Measurements from ENCODE around the gene KATNB1.
A peak's percentile ranks its signal among the peaks of the same experiment; 100 is the strongest.

KATNB1 gene

DNA sequence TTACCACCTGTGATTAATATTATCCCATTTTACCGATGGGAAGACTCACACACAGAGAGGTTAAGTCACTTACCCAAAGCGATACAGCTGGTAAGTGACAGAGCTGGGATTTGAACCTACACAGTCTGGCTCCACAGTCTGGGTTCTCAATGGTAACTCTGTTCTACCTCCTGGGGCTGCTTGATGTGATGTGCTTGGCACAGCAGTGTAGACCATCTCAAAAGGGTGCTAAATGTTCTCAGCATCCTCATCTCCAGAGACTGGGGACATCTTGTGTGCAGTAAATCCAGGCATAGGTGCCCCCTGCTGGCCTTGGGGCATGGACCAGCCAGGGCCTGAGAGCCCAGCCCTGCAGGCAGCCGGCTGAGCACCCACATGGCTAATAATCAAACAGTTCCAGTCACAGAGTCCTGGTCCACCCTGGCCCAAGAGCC lies 15.4 kb upstream of the KATNB1 start:
- peak; percentile 77 for DNase-seq (ENCODE audit: low read depth)
- TF ChIP-seq, protein P1, sequence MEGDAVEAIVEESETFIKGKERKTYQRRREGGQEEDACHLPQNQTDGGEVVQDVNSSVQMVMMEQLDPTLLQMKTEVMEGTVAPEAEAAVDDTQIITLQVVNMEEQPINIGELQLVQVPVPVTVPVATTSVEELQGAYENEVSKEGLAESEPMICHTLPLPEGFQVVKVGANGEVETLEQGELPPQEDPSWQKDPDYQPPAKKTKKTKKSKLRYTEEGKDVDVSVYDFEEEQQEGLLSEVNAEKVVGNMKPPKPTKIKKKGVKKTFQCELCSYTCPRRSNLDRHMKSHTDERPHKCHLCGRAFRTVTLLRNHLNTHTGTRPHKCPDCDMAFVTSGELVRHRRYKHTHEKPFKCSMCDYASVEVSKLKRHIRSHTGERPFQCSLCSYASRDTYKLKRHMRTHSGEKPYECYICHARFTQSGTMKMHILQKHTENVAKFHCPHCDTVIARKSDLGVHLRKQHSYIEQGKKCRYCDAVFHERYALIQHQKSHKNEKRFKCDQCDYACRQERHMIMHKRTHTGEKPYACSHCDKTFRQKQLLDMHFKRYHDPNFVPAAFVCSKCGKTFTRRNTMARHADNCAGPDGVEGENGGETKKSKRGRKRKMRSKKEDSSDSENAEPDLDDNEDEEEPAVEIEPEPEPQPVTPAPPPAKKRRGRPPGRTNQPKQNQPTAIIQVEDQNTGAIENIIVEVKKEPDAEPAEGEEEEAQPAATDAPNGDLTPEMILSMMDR (conservative IDR thresholded peaks at IDR 0.05; ENCODE audit: low read depth, low read length), result peak; percentile 85
- no peak overlapping the region for H3K4me3 ChIP-seq (ENCODE audit: low read depth, low read length)

DNA sequence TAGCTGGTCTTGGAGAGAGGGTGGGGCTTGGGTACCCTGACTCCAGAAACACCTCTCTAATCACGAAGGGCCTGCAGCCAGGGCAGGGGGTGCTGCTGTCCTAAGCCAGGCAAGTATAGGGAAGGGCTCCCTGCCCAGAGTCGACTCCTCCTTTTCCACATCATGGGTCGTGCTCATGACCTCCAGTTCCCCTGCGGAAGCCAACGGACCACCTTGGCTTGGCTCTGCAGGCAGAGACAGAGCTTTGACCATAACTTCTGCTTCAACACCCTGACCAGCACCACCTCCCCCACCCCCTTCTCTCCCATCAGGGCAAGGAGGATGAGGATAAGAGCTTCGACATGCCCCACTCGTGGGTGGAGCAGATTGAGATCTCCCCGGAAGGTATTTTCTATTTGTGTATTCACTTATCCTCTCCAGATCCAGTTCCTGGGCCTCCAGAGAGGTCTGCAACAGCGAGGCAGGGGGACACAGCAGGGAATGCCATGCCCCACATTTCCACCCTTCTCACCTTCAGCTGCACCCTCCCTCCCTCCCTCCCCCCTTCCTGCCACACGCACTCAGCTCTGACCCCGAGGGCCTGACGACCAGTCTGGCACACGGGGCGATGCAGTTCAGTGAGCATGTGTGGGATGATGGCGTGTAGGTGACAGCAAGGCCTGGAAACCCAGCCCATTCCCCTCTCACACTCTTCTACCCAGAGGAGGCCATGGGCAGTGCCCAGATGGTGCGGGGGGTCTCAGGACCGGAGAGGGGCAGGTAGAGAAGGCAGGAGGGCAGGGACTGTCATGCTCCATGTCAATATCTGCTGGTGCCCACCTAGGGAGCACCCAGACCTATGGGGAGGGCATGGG lies 14.0 kb upstream of the KATNB1 start:
- TF ChIP-seq, protein P1 (conservative IDR thresholded peaks at IDR 0.05; ENCODE audit: low read depth, low read length), result no peak
- DNase-seq (ENCODE audit: low read depth), result no peak
- no peak overlapping the region for H3K4me3 ChIP-seq (ENCODE audit: low read depth, low read length)

DNA sequence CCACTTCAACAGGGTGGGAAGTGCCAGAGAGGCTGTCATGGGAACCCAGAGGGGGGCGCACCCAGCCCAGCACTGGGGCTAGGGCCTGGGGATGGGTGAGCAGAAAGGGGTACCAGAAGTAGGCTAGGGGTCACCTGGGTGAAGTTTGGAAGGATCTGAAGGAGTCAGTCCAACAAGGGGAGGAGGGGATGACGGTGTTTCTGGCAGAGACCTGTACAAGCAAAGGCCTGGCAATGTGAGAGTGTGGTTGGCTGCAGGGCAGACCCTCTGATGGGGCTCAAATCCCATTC lies 13.4 kb upstream of the KATNB1 start:
- no peak overlapping the region for H3K4me3 ChIP-seq (ENCODE audit: low read depth, low read length)
- TF ChIP-seq, protein P1 (conservative IDR thresholded peaks at IDR 0.05; ENCODE audit: low read depth, low read length), result no peak
- no peak for DNase-seq (ENCODE audit: low read depth)

DNA sequence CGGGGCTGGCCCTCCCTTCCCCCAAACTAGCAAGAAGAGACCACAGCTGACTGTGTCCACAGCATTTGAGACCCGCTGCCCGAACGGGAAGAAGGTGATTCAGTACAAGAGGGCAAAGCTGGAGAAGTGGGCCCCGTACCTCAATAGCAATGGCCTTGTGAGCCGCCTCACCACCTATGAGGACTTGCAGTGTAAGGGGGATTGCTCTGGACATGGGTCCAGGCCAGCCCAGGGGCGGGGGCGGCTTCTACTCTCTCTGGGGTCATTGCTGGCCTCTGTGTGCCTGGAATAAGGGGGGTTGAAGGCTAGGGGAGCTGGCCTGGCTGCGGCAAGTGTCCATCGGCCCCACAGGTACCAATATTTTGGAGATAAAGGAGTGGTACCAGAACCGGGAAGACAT lies 12.9 kb upstream of the KATNB1 start:
- DNase-seq (ENCODE audit: low read depth), result no peak
- TF ChIP-seq, protein P1 (conservative IDR thresholded peaks at IDR 0.05; ENCODE audit: low read depth, low read length), result no peak
- H3K4me3 ChIP-seq (ENCODE audit: low read depth, low read length), result no peak overlapping the region

DNA sequence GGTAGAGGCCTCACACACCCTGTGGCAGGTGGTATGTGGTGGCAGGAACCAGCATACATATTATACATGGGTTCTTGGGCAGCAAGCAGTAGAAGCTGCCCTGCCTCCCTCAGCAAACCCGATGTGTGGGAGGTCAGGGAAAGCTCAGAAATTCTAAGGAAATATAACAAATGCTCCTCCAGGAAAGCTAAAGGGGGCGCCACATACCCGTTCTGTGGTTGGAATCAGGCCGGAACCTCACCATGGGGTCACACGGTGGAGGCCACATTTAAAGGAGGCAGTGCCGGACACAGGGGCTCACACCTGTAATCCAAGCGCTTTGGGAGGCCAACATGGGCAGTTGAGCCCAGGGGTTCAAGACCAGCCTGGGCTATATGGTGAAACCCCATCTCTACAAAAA lies 12.4 kb upstream of the KATNB1 start:
- TF ChIP-seq, protein P1 (conservative IDR thresholded peaks at IDR 0.05; ENCODE audit: low read depth, low read length), result peak; percentile 49
- DNase-seq (ENCODE audit: low read depth), result peak; percentile 28
- H3K4me3 ChIP-seq (ENCODE audit: low read depth, low read length), result no peak overlapping the region

DNA sequence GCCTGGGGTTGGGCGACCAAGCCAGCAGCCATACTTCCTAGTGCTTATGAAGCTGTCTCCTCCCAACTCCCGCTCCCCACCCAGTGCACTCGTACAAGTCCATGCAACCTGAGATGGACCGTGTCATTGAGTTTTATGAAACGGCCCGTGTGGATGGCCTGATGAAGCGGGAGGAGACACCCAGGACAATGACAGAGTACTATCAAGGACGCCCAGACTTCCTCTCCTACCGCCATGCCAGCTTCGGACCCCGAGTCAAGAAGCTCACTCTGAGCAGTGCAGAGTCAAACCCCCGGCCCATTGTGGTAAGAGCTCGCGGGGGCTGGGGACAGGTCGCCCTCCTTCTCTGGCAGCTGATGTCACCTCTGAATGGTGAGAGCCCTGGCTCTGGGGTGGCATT lies 11.0 kb upstream of the KATNB1 start:
- DNase-seq (ENCODE audit: low read depth), result no peak
- no peak overlapping the region for H3K4me3 ChIP-seq (ENCODE audit: low read depth, low read length)
- TF ChIP-seq, protein P1 (conservative IDR thresholded peaks at IDR 0.05; ENCODE audit: low read depth, low read length), result no peak

DNA sequence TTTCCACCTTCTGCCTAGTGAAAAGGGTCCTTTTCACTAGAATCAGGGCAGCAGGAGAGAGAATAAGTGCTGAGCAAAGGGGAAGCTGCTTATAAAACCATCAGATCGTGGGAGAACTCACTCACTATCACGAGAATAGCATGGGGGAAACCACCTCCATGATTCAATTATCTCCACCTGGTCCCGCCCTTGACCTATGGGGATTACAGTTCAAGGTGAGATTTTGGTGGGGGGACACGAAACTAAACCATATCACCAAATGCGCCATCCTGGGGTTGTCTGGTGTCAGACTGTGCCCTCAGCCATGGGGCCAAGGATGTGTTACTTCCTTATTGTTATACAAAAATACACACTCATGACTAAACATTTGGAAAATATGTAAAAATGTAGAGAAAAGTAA lies 10.4 kb upstream of the KATNB1 start:
- TF ChIP-seq, protein P1 (conservative IDR thresholded peaks at IDR 0.05; ENCODE audit: low read depth, low read length), result no peak
- DNase-seq (ENCODE audit: low read depth), result no peak
- no peak overlapping the region for H3K4me3 ChIP-seq (ENCODE audit: low read depth, low read length)

All from choroid plexus epithelial cell (primary cell).